Hippocampal formation (tissue), 2 donors: Measurements from ENCODE around the gene CHCHD5.
"Not testable (repeated sequence)": the region's sequence is repeated elsewhere in the genome, so short reads cannot be mapped to it uniquely, and the experiment has no call there.

Source experiments
- DNase-seq, 2 donors: peaks; one replicate each; lab custom pipeline; 2025; lab: John Stamatoyannopoulos, UW

The CHCHD5 gene

DNA sequence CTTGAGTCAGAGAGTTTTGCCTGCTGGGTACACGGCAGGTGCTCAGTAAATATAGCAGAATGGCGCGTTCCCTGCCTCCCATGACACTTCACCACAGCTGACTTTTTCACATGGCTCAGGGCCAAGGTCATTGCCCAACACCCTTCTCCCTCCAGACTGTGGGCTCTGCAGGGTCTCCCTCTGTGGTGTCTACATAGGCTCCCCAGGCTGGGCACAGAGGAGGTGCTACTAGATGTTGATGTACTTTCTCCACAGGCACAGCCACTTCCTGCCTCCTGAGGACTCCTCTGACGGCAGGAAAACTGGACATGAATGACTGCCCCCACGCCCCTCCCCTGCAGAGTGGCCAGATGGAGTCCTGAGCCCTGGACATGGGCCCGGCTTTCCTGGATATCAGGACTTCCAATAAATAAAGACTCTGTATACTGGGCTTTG is 4.2 kb downstream of the CHCHD5 start:
- DNase-seq = no peak

DNA sequence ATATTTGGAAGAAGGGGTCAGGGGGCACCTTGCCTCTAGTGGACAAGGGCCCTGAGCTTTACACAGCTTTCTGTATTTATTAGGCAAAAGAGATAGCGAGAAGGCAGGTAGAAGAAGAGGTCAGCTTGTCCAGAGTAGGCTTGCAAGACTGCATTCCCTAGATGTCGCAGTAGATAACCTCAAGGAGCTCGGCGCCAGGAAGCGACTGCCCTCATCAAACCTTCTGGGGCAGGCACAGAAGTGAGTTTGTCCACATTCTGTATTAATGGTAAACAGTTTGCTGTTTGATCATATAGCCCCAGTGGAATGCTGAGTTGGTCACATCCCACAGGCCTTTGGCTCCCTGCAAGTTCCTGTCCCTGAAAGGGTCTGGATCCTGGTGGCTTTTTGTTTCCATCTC is 7.0 kb downstream of the CHCHD5 start:
- no peak for DNase-seq

DNA sequence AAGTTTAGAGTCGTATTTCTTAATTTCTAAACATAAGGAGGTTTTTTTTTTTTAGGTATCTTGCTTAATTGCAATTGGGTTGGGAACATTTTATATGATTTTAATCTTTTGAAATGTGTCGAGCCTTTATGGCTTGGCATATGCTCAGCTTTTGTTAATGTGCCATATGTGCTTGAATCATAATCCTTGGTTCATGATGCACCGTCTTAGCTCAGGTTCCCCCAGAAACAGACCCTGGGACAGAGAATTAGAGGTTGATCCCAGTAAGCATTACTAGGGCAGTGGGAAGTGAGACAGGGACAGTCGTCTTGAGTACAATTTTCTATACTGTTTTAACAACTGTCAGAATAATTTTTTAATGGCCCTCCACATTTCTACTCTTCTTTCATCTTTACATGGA is 9.3 kb downstream of the CHCHD5 start:
- DNase-seq = no peak

DNA sequence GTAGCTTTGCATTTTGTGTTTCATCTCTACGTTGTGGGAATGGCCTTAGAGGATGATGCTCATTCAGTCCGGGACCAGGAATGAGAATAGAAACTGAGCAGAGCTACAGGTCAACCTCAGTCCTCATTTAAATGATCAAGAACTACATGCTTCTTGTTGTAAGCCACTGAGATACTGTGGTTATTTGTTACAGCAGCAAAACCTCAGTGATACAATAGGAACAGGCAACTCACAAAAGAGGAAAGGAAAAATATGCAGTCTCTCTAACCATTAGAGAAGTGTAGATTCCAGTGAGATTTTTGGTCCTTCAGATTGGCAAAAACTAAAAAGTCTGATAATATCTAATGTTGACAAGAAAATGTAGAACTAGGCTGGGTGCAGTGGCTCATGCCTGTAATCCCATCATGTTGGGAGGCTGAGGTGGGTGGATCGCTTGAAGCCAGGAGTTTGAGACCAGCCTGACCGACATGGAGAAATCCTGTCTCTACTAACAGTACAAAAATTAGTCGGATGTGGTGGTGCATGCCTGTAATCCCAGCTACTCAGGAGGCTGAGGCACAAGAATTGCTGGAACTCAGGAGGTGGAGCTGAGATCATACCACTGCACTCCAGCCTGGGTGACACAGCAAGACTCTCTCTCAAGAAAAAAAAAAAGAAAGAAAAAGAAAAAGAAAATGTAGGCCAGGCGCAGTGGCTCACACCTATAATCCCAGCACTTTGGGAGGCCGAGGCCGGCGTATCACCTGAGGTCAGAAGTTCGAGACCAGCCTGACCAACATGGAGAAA is 13.3 kb downstream of the CHCHD5 start:
- no peak for DNase-seq

DNA sequence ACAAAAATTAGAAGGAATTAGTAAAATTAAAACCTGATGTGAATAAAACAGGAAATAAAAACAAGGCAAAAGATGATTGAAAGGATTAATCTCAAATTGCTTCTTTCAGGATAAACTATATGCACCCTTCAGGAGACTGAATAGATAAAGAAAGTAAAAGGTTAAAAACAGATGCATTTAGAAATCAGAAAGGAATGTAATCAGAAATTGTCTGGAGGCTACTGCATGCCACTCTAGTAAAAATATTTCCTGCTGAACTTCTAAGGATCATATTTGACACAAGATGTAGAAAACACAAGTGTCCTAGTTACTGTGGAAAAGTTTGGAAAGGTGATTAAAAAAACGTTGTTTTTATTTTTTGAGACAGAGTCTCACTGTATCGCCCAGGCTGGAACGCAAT is 16.2 kb downstream of the CHCHD5 start:
- no peak for DNase-seq

DNA sequence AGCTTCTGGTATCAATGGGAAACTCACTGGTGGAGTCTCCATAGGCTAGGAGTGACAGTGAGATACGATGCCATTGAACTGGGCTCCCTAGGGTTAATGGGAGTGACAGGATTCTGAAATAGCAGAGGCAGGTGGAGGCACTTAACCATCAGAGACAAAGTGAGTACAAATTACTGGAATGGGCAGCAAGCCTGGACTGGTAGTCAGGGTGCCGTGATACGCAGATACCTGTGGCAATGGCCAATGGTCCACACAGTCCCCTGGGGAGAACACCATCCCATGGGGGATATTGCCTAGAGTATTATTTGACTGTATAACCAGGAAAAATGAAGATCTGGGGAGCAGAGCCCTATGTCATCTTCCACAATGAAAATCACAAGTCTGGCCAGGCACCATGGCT is 17.3 kb downstream of the CHCHD5 start:
- DNase-seq = no peak

DNA sequence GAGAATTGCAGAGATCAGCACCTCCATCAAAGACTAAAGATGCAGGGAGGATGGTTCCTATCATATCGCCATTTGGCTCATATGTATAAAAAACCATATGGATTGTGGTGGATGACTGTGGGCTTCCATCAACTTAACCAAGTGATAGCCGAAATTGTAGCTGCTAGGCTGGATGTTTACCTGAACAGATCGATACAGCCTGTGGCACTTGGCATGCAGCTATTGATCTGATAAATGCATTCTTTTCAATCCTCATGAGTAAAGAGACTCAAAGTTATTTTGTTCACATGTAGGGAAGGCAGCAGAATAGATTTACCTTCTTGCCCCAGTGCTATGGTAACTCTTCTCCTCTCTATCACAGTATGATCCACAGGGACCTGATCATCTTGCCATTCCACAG is 18.5 kb downstream of the CHCHD5 start:
- DNase-seq = no peak

DNA sequence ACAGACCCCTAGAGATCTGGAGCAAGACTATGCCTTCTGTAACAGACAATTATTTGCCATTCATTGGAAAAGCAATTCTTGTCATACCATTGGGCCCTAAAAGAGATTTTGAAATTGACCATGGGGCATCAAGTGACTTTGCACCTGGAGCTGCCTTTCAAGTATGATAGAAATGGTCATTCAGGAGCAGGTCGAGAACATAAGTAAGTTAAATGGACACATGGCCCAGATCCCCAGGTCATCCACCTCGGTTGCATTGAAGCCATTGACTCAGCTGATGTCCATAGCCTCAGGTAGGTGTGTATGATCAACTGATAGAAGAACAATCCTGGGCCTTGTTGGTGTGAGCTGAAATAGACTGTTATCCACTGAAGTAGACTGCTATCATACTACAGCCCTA is 19.3 kb downstream of the CHCHD5 start:
- DNase-seq = no peak

DNA sequence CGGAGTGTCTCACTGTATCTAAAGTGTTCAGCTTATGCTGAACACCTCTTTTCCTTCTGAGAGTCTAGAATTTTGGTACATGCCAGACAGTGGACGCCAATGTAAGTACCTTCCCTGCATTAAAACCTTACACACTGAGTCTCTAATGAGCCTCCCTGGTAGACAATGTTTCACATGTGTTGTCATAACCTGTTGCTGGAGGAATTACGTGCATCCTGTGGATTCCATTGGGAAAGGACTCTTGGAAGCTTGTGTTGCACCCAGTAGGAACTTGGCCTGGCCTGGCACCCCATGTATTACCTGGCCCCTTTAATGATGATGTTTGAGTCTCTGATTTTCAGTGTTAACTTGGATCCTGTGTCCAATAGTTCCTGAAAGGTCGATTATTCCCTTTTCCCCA is 20.5 kb downstream of the CHCHD5 start:
- no peak for DNase-seq

DNA sequence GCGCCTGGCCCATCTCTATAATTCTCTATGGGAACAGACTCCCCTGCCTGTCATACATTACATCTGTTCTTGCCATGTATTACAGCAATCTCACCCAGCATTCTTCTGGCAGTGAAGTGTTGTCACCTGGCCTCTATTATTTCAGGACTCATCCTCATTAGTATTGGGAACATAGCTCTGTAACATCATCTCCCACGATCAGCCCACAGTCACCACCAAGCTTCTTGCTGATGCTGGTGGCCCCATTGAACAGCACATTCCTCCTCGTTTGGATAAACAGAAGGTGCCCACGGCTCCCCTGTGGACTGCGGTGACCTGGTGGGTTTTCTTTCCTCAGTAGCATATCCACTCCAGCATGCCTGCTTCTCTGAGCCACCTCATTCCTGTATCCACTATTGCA is 21.5 kb downstream of the CHCHD5 start:
- DNase-seq = no peak

DNA sequence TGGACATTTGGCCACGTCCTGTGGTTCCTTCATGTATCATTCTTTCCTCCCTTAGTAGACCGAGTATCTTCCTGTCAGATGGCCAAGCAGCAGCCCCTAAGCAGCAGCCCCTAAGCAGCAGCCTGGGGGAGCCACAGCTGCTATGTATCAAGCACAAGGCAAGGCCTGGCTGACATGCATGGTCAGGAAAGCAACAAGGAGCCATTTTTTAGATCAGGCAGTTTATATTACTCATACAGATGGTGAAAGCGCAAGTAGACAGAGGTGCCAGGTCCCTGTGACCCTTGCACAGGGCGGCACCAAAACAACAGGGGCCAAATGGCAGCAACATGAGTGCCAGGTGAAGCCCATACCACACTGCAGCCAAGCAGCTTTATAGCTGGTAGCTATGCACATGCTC is 22.1 kb downstream of the CHCHD5 start:
- no peak for DNase-seq

DNA sequence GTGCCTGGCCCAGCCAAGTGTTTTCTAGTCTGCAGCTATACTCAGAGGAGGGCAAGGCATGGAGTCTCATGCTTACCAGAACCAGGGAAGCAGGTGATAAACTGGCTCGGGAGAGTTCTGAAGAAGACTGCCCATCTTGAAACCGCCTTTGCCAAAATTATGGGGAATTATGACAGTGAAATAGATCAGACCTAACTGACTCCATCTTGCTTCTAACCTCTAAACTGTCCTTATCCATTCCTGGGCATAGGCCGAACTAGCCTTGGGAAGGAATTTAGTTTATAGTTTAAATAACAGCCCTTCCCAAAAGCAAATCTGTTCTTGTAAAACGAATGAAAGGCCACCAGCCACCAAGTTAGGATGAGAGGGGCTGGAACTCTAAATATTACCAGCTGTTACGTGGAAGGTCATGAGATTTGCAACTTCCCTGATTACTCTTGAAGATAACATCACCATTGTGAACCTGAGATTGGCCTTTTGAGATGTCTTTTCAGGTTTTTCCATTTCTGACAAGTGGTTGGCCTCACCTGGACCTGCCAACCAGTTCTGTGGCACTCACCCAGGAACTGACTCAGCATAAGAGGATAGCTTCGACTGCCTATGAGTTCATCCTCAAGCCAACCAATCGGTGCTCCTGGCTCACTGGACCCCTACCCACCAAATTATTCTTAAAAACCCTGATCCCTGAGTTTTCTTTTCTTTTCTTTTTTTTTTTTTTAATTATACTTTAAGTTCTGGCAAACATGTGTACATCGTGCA is 23.4 kb downstream of the CHCHD5 start:
- DNase-seq = no peak

DNA sequence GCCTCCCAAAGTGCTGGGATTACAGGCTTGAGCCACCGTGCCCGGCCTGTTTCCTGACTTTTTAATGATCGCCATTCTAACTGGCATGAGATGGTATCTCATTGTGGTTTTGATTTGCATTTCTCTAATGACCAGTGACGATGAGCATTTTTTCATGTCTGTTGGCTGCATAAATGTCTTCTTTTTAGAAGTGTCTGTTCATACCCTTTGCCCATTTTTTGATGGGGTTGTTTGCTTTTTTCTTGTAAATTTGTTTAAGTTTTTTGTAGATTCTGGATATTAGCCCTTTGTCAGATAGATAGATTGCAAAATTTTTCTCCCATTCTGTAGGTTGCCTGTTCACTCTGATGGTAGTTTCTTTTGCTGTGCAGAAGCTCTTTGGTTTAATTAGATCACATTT is 24.9 kb downstream of the CHCHD5 start:
- DNase-seq = not testable (repeated sequence)

DNA sequence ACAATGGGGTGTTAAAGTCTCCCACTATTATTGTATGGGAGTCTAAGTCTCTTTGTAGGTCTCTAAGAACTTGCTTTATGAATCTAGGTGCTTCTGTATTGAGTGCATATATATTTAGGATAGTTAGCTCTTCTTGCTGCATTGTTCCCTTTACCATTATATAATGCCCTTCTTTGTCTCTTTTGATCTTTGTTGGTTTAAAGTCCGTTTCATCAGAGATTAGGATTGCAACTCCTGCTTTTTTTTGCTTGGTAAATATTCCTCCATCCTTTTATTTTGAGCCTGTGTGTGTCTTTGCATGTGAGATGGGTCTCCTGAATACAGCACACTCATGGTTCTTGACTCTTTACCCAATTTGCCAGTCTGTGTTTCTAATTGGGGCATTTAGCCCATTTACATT is 27.9 kb downstream of the CHCHD5 start:
- not testable (repeated sequence) for DNase-seq

DNA sequence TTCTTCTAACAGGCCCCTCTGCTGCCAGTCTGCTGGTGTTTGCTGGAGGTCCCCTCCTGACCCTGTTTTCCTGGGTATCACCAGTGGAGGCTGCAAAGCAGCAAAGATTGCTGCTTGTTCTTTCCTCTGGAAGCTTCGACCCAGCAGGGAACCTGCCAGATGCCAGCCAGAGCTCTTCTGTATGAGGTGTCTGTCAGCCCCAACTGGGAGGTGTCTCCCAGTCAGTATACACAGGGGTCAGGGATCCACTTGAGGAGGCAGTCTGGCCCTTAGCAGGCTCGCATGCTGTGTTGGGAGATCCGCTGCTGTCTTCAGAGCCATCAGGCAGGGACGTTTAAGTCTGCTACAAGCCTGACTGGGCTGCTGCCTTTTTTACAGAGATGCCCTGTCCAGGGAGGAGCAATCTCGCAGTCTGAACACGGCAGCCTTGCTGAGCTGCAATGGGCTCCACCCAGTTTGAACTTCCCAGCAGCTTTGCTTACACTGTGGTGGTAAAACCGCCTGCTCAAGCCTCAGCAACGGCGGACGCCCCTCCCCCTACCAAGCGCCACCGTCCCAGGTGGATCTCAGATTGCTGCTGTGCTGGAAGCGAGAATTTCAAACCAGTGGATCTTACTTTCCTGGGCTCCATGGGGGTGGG is 29.9 kb downstream of the CHCHD5 start:
- DNase-seq = no peak

DNA sequence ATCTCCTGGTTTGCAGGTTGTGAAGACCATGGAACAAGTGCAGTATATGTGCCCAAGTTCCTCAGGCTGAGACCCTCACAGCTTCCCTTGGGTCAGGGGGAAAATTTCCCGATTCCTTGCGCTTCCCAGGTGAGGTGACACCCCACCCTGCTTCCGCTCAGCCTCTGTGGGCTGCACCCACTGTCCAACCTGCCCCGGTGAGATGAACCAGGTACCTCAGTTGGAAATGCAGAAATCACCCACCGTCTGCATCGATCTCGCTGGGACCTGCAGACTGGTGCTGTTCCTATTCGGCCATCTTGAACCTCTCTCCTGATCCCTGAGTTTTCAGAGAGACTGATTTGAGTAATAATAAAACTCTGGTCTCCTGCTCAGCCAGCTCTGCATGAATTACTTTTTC is 30.6 kb downstream of the CHCHD5 start:
- DNase-seq = no peak

DNA sequence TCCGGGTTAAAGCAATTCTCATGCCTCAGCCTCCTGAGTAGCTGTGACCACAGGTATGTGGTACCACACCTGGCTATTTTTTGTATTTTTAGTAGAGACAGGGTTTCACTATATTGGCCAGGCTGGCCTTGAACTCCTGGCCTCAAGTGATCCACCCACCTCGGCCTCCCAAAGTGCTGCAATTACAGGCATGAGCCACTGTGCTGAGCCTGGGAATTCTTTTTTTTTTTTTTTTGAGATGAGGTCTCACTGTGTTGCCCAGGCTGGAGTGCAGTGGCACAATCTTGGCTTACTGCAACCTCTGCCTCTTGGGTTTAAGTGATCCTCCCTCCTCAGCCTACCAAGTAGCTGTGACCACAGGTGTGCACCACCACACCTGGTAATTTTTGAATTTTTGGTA is 31.4 kb downstream of the CHCHD5 start:
- not testable (repeated sequence) for DNase-seq

DNA sequence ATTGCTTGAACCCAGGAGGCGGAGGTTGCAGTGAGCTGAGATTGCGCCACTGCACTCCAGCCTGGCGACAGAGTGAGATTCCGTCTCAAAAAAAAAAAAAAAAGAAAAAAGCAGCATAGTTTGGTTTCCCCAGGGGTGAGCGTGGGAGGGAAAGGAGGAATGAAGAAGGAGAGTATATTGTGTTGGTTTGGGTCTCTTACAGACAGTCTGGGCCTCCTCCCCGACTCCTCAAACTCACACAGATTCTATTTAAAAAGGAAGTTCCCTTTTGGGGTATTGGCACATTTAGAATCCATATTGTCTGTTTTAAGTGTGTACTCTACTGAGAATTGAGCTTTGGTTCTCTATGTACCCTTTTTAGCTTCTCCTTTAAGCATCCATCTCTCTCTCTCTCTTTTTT is 34.0 kb downstream of the CHCHD5 start:
- no peak for DNase-seq

DNA sequence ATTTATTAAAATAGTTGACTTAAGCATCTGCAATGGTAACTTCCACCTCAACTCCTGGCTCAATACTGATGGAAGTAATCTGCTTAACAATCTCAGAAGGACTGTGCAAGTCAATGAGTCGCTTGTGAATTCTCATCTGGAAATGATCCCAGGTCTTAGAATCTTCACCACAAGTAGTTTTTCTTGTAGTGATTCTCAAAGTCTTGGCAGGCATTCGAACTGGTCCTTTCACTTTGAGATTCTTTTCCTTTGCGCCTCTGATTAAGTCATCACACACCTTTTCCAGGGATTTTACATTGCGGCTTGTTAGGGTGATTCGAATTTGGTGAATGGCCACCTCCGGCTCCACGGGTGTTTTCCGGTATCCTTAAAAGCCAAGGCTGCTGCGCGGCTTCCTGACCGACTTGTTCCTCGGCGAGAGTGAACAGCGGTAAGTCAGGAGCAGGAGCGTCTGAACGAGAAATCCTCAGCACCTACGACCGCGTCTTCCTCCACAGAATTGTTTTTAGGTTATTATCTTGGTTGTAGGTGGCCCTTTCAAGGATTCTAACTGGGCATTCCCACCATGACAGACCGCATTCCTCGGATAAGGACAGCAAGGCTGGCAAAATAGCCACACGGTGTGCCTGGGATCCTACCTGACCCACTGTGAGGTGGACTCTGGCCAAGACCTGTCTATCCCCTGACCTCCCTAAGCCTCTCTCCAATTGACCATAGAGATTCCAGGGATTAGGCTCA is 37.5 kb downstream of the CHCHD5 start:
- DNase-seq = no peak

DNA sequence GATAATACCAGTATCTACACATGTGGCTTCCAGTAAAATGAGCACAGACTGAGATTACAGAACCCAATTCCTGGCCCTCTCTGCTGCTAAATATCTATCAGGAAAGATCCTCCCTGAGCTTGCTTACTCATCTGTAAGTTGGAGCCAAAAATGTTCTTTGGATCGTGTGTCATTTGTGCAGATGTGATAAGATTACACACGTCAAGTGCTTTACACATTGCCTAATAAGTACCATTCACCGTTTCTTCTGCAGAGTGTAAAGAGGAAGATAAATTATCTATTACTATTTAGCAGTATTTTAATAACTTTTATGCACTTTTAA is 38.1 kb downstream of the CHCHD5 start:
- DNase-seq = no peak

DNA sequence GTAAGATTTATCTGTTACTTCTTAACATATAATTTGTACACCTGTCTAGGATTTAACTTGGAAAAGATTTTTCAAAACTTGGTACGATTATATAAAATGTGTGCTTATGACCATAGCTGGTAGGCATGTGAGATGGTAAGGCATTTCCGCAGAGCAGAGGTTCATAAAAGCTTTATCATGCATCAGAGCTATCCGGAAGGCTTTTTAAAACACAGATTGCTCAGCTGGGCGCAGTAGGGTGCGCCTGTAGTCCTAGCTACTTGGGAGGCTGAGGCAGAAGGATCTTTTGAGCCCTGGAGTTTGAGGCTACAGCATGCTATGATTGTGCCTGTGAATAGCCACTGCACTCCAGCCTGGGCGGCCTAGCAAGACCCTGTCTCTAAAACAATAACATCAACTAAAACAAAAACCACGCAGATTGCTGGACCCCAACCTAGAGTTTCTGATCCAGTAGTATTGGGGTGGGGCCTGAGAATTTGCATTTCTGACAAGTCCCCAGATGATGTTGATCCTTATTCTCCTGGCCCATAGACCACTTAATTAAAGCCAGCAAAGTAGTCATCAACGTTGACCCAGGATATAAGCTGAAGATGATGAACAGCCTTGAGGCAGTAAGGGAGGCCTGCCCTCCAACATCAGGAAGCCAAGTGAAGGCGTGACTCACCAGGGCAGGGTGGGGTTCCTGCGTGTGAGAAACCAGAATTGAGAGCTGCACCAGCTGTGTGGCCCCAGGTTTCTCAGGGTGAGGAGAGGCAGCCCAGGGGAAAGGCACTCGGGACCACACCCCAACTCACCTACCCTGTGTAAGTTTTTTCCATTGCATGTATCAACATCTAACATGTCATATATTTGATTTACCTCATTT is 39.7 kb downstream of the CHCHD5 start:
- DNase-seq = no peak
